Prostate gland (tissue), 2 donors: ENCODE results near the gene ATE1. TPM values are rescaled to one million over a fixed set of nuclear protein-coding genes. Genes with fewer than 3 reads are reported as not detected.
"Not testable (repeated sequence)": the region's sequence is repeated elsewhere in the genome, so short reads cannot be mapped to it uniquely, and the experiment has no call there.

ENCODE experiments used
- DNase-seq: peaks from one replicate; pipeline ENCODE4 v3.0.0-alpha.2; 2019; ENCODE audit warnings: low spot score
- H3K27ac ChIP-seq, 2 donors: fragments of 200-600 bp; sonication (generic); 2 replicates each; pipeline ENCODE4 v1.5.1; 2017 to 2019
- H3K27me3 ChIP-seq: fragments of 200-600 bp; sonication (generic); replicated peaks from 2 replicates; pipeline ENCODE4 v1.5.1; 2019; ENCODE audit not compliant: insufficient read depth
- H3K36me3 ChIP-seq, 2 donors: fragments of 200-600 bp; sonication (generic); 1 replicate in 1 of 2; 2 replicates in 1 of 2; pipeline versions ENCODE4 v1.5.1 to v1.8.1; 2017 to 2019
- H3K4me1 ChIP-seq: fragments of 200-600 bp; sonication (generic); replicated peaks from 2 replicates; pipeline ENCODE4 v1.5.1; 2019
- H3K4me3 ChIP-seq, 2 donors: fragments of 200-600 bp; sonication (generic); 2 replicates each; pipeline ENCODE4 v1.5.1; 2017 to 2019
- H3K9me3 ChIP-seq: fragments of 200-600 bp; sonication (generic); 2 replicates; pipeline ENCODE4 v1.5.1; 2017
- POLR2A ChIP-seq: fragments of 450-650 bp; IDR thresholded peaks from one replicate; pipeline ENCODE4 v1.6.1; 2016; ENCODE audit warnings: antibody characterized with exemption, mild to moderate bottlenecking
- POLR2AphosphoS5 ChIP-seq: sonication (generic); formaldehyde crosslinking; IDR thresholded peaks from one replicate; pipeline ENCODE4 v1.6.1; 2017; ENCODE audit warnings: antibody characterized with exemption
- WGBS: methylation state at CpG from one replicate; pipeline ENCODE4 v1.1.5; 2018; 5-methylcytosine and 5-hydroxymethylcytosine counted together
- intact Hi-C: fragments of 100-400 bp; cut with DNase I; formaldehyde crosslinking; loops from one replicate; pipeline ENCODE4 v1.14.2; 2022
- total RNA-seq, 2 donors: library from RNA; depleted of rRNA; stranded (reverse); fragments of >200 nt; gene quantifications; one replicate each; pipeline ENCODE4 v1.1.0, GENCODE V29; 2016
- TF ChIP-seq, protein P1 (sequence below), 4 experiments: fragments of 200-600 bp in 2 of 4; fragments of 450-650 bp in 2 of 4; sonication (generic) in 2 of 4; IDR thresholded peaks; 1 replicate in 3 of 4; 2 replicates in 1 of 4; pipeline ENCODE4 v1.5.1; 2016 to 2019; ENCODE audit warnings: antibody characterized with exemption in 4 of 4, mild to moderate bottlenecking in 2 of 4, moderate library complexity in 2 of 4

The ATE1 gene
- total RNA-seq, 2 donors from 2014 or later = 29.9 to 36.2 TPM

DNA sequence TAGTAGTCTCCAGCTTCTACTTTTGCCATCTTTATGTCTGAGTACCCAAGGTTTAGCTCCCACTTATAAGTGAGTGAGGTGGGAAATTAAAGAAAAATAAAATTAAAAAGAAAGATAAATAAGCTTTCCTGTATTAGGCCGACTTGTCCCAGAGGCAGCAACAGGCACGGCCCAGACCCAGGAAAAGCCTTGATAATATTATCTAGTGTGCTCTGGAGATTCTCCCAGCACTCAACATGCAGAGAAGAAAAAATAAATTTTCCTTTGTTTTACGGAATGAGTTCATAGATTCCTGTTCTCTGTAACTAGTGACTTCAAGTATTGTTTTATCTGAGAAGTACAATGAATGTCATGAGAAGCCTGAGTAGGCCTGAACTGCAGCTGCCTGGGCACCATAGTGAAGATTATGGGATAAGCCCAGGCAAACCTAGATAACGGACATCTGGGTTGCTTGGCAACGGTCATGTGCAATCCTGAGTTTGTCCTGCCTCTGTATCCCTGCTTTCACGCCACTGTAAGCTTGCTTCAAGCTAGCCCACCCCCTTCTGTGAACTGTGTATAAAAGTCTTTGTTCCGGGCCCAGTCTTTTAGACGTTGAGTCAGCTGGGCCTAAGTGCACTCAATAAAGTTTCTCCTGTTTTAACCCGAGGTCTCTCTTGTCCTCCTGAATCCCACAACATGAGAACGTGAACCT, 6.4 kb downstream of the ATE1 start:
- Histone ChIP-seq H3K27me3 (no peaks in the 10 kb centered on the region), H3K4me3 (no peak overlapping the region), H3K27ac (no peak overlapping the region), H3K4me1 (no peaks in the 10 kb centered on the region), H3K9me3 (no peaks in the 10 kb centered on the region), H3K36me3 (no peaks in the 10 kb centered on the region)
- intact Hi-C loops = no loop called here
- TF ChIP-seq POLR2AphosphoS5 = no peak
- TF ChIP-seq, protein P1, sequence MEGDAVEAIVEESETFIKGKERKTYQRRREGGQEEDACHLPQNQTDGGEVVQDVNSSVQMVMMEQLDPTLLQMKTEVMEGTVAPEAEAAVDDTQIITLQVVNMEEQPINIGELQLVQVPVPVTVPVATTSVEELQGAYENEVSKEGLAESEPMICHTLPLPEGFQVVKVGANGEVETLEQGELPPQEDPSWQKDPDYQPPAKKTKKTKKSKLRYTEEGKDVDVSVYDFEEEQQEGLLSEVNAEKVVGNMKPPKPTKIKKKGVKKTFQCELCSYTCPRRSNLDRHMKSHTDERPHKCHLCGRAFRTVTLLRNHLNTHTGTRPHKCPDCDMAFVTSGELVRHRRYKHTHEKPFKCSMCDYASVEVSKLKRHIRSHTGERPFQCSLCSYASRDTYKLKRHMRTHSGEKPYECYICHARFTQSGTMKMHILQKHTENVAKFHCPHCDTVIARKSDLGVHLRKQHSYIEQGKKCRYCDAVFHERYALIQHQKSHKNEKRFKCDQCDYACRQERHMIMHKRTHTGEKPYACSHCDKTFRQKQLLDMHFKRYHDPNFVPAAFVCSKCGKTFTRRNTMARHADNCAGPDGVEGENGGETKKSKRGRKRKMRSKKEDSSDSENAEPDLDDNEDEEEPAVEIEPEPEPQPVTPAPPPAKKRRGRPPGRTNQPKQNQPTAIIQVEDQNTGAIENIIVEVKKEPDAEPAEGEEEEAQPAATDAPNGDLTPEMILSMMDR (IDR thresholded peaks at IDR 0.05) = no peak
- no peak for TF ChIP-seq POLR2A
- DNase-seq = no peak
- 51% methylated on average over 10 of the region's 10 CpGs for WGBS

DNA sequence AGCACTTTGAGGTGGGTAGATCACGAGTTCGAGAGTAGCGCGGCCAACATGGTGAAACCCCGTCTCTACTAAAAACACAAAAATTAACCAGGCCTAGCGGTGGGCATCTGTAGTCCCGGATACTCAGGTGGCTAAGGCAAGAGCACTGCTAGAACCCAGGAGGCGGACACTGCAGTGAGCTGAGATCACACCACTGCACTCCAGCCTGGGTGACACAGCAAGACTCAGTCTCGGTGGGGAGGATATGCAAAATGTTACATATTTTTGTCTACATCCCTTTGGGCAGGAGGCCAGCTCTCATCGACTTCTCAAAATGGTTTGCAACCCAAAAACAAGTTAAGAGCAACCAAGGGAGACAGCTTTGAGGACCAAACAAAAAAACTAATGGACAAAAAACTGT, 8.2 kb downstream of the ATE1 start:
- 95% methylated on average over 10 of the region's 10 CpGs for WGBS
- TF ChIP-seq, protein P1 (IDR thresholded peaks at IDR 0.05) = no peak

DNA sequence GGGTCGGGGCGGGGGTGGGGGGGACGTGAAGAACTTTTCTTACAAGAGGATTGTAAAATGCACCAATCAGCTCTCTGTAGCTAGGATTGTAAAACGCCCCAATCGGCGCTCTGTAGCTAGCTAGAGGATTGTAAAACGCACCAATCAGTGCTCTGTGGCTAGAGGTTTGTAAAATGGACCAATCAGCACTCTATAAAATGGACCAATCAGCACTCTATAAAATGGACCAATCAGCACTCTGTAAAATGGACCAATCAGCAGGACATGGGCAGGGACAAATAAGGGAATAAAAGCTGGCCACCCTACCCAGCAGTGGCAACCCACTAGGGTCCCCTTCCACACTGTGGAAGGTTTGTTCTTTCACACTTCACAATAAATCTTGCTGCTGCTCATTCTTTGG, 9.0 kb downstream of the ATE1 start:
- H3K4me1 ChIP-seq, H3K36me3 ChIP-seq, H3K27me3 ChIP-seq, intact Hi-C loops, H3K4me3 ChIP-seq, H3K9me3 ChIP-seq, DNase-seq, H3K27ac ChIP-seq: not testable (repeated sequence)
- WGBS = 94% methylated on average over 7 of the region's 7 CpGs

More for the DNA sequence above, 8.2 kb downstream of the ATE1 start:
- H3K27me3 ChIP-seq = no peaks in the 10 kb centered on the region
- no peaks in the 10 kb centered on the region for H3K36me3 ChIP-seq
- intact Hi-C loops = no loop called here
- H3K4me3 ChIP-seq = no peak overlapping the region
- no peaks in the 10 kb centered on the region for H3K4me1 ChIP-seq
- no peak for DNase-seq
- H3K27ac ChIP-seq = no peak overlapping the region
- H3K9me3 ChIP-seq = no peaks in the 10 kb centered on the region

DNA sequence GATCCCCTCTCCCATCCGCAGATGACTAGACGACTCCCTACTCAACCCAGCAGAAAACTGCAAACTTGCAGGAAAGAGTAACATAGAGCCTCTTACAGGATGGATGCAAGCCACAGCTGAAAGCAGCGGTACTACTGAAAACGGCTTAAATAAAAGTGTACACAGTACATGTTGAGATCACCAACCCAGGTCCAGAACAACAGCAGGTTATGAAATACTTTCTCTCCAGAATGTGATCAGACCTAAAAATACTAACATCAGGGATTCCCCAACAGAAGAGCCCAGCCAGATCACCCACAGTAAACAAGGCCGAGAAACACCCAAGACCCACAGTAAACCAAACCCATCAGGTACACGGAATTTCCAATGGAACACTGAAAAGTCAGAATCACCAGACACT, 13.2 kb downstream of the ATE1 start:
- Histone ChIP-seq H3K4me1 (no peaks in the 10 kb centered on the region), H3K9me3 (no peaks in the 10 kb centered on the region), H3K27me3 (no peaks in the 10 kb centered on the region), H3K4me3 (no peak overlapping the region), H3K27ac (no peak overlapping the region), H3K36me3 (no peaks in the 10 kb centered on the region)
- TF ChIP-seq POLR2A = no peak
- no peak for DNase-seq
- intact Hi-C loops = no loop called here
- 93% methylated on average over 6 of the region's 6 CpGs for WGBS

DNA sequence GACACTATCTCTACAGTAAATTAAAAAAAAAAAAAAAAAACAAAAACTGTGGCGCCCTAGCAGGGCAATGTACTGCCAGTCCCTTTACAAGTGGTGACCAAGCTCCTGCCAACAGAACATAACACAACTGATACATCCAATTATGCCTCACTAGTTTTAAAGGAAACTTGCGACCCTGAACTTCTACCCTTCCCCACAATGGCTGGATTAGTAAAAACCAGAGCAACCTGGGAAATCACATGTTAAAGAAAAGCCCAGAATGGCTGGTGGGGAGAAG, 16.5 kb downstream of the ATE1 start:
- H3K4me1 ChIP-seq = no peaks in the 10 kb centered on the region
- no peak overlapping the region for H3K4me3 ChIP-seq
- no peak overlapping the region for H3K27ac ChIP-seq
- no peak for DNase-seq
- 90% methylated on average over 2 of the region's 2 CpGs for WGBS
- TF ChIP-seq POLR2A = no peak
- TF ChIP-seq, protein P1 (IDR thresholded peaks at IDR 0.05) = no peak
- intact Hi-C loops = no loop called here
- H3K36me3 ChIP-seq = no peaks in the 10 kb centered on the region
- no peaks in the 10 kb centered on the region for H3K27me3 ChIP-seq
- no peaks in the 10 kb centered on the region for H3K9me3 ChIP-seq

DNA sequence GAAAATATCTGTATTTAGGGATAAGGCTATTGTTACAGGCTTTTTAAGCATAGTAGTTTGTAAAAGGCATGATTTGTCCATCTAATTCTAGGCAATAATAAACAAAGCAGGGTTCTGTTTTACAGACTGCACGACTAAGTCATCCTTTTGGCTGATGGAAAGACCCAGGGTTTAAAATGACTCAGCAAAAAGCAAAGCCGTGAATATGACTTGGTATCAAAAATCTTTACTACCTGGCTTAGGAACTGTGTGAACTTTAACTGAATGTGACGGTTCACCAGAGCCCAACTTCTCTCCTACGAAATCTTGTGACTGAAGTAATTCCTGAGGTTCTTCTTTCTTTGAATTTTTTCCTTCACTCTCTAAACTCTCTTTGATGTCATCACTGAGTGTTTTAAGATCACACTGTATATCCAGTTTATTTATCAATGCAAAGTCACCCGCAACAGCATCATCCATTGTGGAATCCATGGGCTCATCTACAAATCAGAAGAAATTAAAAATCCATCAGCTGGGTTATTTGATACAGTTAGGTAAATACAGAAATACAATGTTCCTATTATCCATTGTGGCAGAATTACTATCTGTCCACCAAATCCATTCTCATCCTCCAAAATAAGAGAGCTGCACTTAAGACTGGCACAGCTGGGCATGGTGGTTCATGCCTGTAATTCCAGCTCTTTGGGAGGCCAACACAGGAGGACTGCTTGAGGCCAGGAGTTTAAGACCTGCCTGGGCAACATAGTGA, 17.0 kb downstream of the ATE1 start:
- H3K36me3 ChIP-seq = no peaks in the 10 kb centered on the region
- 28% methylated on average over 5 of the region's 5 CpGs for WGBS
- DNase-seq = no peak
- no peaks in the 10 kb centered on the region for H3K9me3 ChIP-seq
- TF ChIP-seq, protein P1 (IDR thresholded peaks at IDR 0.05) = no peak
- TF ChIP-seq POLR2AphosphoS5 = peak; percentile 32
- H3K27me3 ChIP-seq = no peaks in the 10 kb centered on the region
- no peak overlapping the region for H3K4me3 ChIP-seq
- intact Hi-C loops = no loop called here
- H3K27ac ChIP-seq = peak overlapping the region in 1 of 2 donors; percentile 10
- H3K4me1 ChIP-seq = no peaks in the 10 kb centered on the region
